SK-N-MC (cell line): ENCODE results near the gene CFAP90.

Experiments
- FOXP2 ChIP-seq: optimal IDR thresholded peaks from 2 replicates; pipeline ENCODE3; 2011; ENCODE audit warnings: mild to moderate bottlenecking, moderate library complexity; ENCODE audit not compliant: insufficient read depth; ENCODE audit errors: extremely low read length, control extremely low read depth
- POLR2AphosphoS5 ChIP-seq: IDR thresholded peaks from 2 replicates; pipeline ENCODE4 v1.6.1; 2012; ENCODE audit warnings: mild to moderate bottlenecking, low read depth, low read length, borderline replicate concordance

DNA sequence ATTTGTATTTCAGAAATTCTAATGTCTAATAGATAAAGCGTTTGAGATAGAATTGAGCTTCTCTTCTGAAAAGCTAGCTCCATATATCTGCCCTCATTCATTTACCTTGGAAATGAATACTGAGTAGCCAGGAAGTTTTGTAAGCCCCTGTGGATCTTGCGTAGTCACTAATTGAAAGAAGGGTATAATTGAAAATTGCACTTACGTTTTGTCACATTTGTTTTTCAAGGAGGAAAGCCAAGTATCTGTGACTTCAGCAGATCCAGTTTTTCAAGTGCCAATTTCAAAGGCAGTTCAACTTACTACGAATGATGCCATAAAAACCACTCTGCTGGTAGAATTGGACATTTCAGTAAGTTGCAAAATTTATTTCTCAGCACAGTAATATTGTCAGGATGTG lies 32.0 kb upstream of the CFAP90 start:
- TF ChIP-seq POLR2AphosphoS5 (no peak), FOXP2 (no peak)
